ENCODE results near the gene PRUNE2.

DNA sequence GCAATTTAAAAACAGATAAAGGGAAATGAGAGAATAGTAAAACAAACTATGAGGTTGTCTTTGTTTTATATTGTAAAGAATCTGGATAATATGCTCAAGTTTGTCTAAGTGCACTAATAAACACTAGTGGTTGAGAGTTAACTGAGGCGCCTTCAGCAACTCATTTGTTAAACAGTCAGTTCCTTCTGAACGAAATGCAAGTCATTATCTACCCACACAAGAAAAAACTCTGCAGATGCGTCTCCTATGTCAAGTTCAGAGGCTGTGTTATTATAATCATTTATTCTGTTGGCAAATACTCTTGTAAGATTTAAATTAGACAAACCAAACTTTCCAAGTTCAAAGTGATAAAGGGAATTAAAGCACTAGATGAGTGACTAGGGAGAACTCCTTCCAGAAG, 162.0 kb downstream of the PRUNE2 start:
- TF ChIP-seq POLR2A (IDR thresholded peaks at IDR 0.05) = no peak
- TF ChIP-seq, protein P1, sequence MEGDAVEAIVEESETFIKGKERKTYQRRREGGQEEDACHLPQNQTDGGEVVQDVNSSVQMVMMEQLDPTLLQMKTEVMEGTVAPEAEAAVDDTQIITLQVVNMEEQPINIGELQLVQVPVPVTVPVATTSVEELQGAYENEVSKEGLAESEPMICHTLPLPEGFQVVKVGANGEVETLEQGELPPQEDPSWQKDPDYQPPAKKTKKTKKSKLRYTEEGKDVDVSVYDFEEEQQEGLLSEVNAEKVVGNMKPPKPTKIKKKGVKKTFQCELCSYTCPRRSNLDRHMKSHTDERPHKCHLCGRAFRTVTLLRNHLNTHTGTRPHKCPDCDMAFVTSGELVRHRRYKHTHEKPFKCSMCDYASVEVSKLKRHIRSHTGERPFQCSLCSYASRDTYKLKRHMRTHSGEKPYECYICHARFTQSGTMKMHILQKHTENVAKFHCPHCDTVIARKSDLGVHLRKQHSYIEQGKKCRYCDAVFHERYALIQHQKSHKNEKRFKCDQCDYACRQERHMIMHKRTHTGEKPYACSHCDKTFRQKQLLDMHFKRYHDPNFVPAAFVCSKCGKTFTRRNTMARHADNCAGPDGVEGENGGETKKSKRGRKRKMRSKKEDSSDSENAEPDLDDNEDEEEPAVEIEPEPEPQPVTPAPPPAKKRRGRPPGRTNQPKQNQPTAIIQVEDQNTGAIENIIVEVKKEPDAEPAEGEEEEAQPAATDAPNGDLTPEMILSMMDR (IDR thresholded peaks at IDR 0.05) = no peak

All from heart left ventricle (tissue), 13 donors.